Measurements from ENCODE around the gene LRP6.
A peak's percentile ranks its signal among the peaks of the same experiment; 100 is the strongest.
"Not testable (repeated sequence)": the region's sequence is repeated elsewhere in the genome, so short reads cannot be mapped to it uniquely, and the experiment has no call there.

Gene LRP6

GRCh38 chr12:12110923-12111555 is 155.8 kb downstream of the LRP6 start:
- DNase-seq, result not testable (repeated sequence)

GRCh38 chr12:12108441-12109058 is 158.3 kb downstream of the LRP6 start:
- DNase-seq, result no peak

GRCh38 chr12:12107678-12108077 is 159.2 kb downstream of the LRP6 start:
- DNase-seq, result no peak

- no peak for DNase-seq
Observed at GRCh38 chr12:12099102-12099501, 167.7 kb downstream of the LRP6 start.

GRCh38 chr12:12098691-12099015 is 168.2 kb downstream of the LRP6 start:
- no peak for DNase-seq

- no peak for DNase-seq
Observed at GRCh38 chr12:12097891-12098690, 168.8 kb downstream of the LRP6 start.

- DNase-seq, result no peak
Observed at GRCh38 chr12:12095021-12095420, 171.8 kb downstream of the LRP6 start.

GRCh38 chr12:12094481-12094880 is 172.4 kb downstream of the LRP6 start:
- DNase-seq, result no peak

GRCh38 chr12:12091977-12092663 is 174.7 kb downstream of the LRP6 start:
- peak; percentile 10 for DNase-seq

GRCh38 chr12:12091071-12091470 is 175.8 kb downstream of the LRP6 start:
- DNase-seq, result no peak

- DNase-seq, result no peak
Observed at GRCh38 chr12:12088761-12089160, 178.1 kb downstream of the LRP6 start.

GRCh38 chr12:12088147-12088546 is 178.7 kb downstream of the LRP6 start:
- no peak for DNase-seq

- DNase-seq, result no peak
Observed at GRCh38 chr12:12087693-12088034, 179.2 kb downstream of the LRP6 start.

- DNase-seq, result no peak
Observed at GRCh38 chr12:12086973-12087692, 179.7 kb downstream of the LRP6 start.

- no peak for DNase-seq
Observed at GRCh38 chr12:12086362-12086761, 180.5 kb downstream of the LRP6 start.

GRCh38 chr12:12083688-12084087 is 183.2 kb downstream of the LRP6 start:
- no peak for DNase-seq

GRCh38 chr12:12081836-12082497 is 184.9 kb downstream of the LRP6 start:
- DNase-seq, result no peak

GRCh38 chr12:12079291-12079690 is 187.6 kb downstream of the LRP6 start:
- DNase-seq, result no peak

GRCh38 chr12:12072064-12072760 is 194.6 kb downstream of the LRP6 start:
- DNase-seq, result no peak

GRCh38 chr12:12070674-12071656 is 195.9 kb downstream of the LRP6 start, which contains the start of gene BCL2L14:
BCL2L14 (plus strand) TSS chr12:12070939; CDS start chr12:12079306, 8,367 bp downstream.
- no peak for DNase-seq
